RWPE2 (cell line): ENCODE results near the gene ABRAXAS1.
A peak's percentile ranks its signal among the peaks of the same experiment; 100 is the strongest.

Source experiments
- ATAC-seq: fragments of 200-7000 bp; cut with Tn5 transposase; 3 replicates; pipeline ENCODE4 v1.9.1; 2021; ENCODE audit warnings: low read depth
- DNase-seq: peaks from one replicate; pipeline ENCODE4 v3.0.0-alpha.2; 2020; ENCODE audit warnings: low spot score
- H3K27ac ChIP-seq: fragments of 450-650 bp; 2 replicates; pipeline ENCODE4 v1.5.1; 2017; ENCODE audit warnings: mild to moderate bottlenecking; ENCODE audit not compliant: poor library complexity, severe bottlenecking
- H3K27me3 ChIP-seq: fragments of 250-450 bp; sonication (Bioruptor Pico); 2 replicates; pipeline ENCODE4 v1.5.1; 2021; ENCODE audit warnings: mild to moderate bottlenecking, moderate library complexity; ENCODE audit not compliant: insufficient read depth, poor library complexity, severe bottlenecking
- H3K36me3 ChIP-seq: fragments of 250-450 bp; sonication (Bioruptor Pico); 2 replicates; pipeline ENCODE4 v1.5.1; 2020; ENCODE audit warnings: low read depth, mild to moderate bottlenecking, moderate library complexity
- H3K4me1 ChIP-seq: fragments of 250-450 bp; sonication (Bioruptor Pico); 2 replicates; pipeline ENCODE4 v1.5.1; 2021; ENCODE audit warnings: mild to moderate bottlenecking, moderate library complexity; ENCODE audit not compliant: insufficient read depth, poor library complexity, severe bottlenecking
- H3K4me3 ChIP-seq: fragments of 250-450 bp; sonication (Bioruptor Pico); 2 replicates; pipeline ENCODE4 v1.5.1; 2021; ENCODE audit warnings: mild to moderate bottlenecking, moderate library complexity; ENCODE audit not compliant: severe bottlenecking
- H3K9me3 ChIP-seq: fragments of 250-450 bp; sonication (Bioruptor Pico); 2 replicates; pipeline ENCODE4 v1.5.1; 2021; ENCODE audit warnings: mild to moderate bottlenecking, moderate library complexity; ENCODE audit not compliant: severe bottlenecking
- CTCF ChIP-seq: fragments of 450-650 bp; IDR thresholded peaks from one replicate; pipeline ENCODE4 v1.5.1; 2017; ENCODE audit warnings: mild to moderate bottlenecking, moderate library complexity; ENCODE audit not compliant: poor library complexity, severe bottlenecking

Gene ABRAXAS1

DNA sequence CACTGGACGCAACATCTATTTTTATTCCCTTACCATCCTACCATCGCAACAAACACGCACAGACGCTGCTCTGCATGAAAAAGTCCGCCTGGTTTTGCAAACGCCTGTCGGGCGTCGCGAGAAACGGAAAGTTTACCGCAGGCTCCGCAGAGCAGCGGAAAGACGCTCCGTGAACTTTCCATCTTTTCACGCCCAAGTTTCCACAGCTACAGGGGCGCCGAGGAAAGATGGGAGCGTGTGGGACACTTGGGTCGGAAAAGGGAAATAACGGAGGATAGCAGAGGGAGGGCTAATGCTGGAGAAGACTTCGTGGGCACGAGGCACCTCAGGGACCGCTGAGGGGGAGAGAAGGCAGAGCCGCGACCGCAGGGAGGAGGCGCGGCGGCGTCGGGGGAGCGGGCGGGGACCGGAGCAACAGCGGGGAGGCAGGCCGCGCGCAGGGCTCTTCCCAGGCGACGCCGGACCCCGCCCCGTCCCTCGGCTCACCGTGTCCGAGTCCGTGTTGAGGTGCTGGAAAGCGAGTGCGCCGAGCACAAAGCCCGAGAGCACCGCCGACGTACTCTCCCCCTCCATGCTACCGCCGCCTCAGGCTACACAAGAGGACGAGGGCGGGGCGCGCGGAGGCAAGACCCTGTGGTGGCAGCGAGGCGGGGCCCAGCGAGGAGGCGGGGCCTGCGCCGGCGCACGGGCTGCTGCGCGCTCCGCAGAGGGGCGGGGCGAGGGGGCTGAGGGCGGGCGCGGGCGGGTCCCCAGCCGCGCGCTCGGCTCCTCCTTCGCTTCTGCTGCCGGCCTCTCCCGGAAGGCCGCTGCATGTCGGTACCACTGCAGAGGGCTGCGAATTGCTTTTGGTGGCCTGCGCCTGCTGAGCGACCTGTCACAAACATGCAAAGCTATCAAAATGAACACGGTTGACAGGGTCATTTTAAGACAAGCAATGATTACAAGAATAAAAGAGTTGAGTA is at the start of gene ABRAXAS1:
Gene ABRAXAS1, minus strand, starts transcription at position 601 of the 962 bp plus-strand sequence. Its CDS starts 28 bp downstream, at position 573.
- H3K4me3 ChIP-seq: peak within 1 kb of the TSS; percentile 57
- peak within 1 kb of the TSS; percentile 34 for H3K27ac ChIP-seq
- H3K4me1 ChIP-seq: peaks cover 15% of the 10 kb centered on the region
- peak; percentile 90 for DNase-seq
- no peaks in the 10 kb centered on the region; the same call in 1 of the 2 replicates for H3K36me3 ChIP-seq
- ATAC-seq: peak; percentile 91
- no peak for TF ChIP-seq CTCF
- no peaks in the 10 kb centered on the region for H3K27me3 ChIP-seq
- H3K9me3 ChIP-seq: no peaks in the 10 kb centered on the region

DNA sequence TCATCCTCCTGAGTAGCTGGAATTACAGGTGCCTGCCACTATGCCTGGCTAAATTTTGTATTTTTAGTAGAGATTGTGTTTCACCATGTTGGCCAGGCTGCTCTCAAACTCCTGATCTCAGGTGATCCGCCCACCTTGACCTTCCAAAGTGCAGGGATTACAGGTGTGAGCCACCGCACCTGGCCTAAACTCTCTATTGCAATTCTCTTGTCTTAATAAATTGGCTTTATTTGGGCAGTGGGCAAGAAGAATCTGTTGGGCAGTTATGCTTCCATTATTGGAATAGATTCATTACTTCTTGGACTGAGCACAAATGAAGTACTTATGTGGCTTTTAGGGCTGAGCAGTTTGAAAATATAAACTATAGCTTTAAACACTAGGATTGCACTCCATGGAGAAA is 42.8 kb upstream of the ABRAXAS1 start:
- no peaks in the 10 kb centered on the region for H3K27me3 ChIP-seq
- no peak overlapping the region for H3K27ac ChIP-seq
- ATAC-seq (no peak), DNase-seq (no peak)
- peaks cover 3% of the 10 kb centered on the region for H3K9me3 ChIP-seq
- H3K36me3 ChIP-seq: no peaks in the 10 kb centered on the region
- H3K4me1 ChIP-seq: no peaks in the 10 kb centered on the region
- H3K4me3 ChIP-seq: no peak overlapping the region
- TF ChIP-seq CTCF: no peak

GRCh38 chr4:83522239-83522638 is 37.3 kb upstream of the ABRAXAS1 start:
- Histone ChIP-seq H3K27me3 (no peaks in the 10 kb centered on the region), H3K9me3 (no peaks in the 10 kb centered on the region), H3K4me3 (no peak overlapping the region), H3K4me1 (no peaks in the 10 kb centered on the region), H3K27ac (no peak overlapping the region), H3K36me3 (no peaks in the 10 kb centered on the region)
- TF ChIP-seq CTCF: no peak
- ATAC-seq: no peak
- DNase-seq: no peak

- Histone ChIP-seq H3K9me3 (no peaks in the 10 kb centered on the region), H3K27me3 (no peaks in the 10 kb centered on the region), H3K4me1 (no peaks in the 10 kb centered on the region), H3K4me3 (no peak overlapping the region), H3K36me3 (no peaks in the 10 kb centered on the region), H3K27ac (no peak overlapping the region)
- TF ChIP-seq CTCF: no peak
- ATAC-seq (peak; percentile 54), DNase-seq (no peak)
Observed at GRCh38 chr4:83516042-83516772, 31.3 kb upstream of the ABRAXAS1 start.
